ENCODE data around the gene ARID1A.

Gene ARID1A

GRCh38 chr1:26768755-26769154, 72.9 kb downstream of the ARID1A start:
- FAIRE-seq, result no peak

DNA sequence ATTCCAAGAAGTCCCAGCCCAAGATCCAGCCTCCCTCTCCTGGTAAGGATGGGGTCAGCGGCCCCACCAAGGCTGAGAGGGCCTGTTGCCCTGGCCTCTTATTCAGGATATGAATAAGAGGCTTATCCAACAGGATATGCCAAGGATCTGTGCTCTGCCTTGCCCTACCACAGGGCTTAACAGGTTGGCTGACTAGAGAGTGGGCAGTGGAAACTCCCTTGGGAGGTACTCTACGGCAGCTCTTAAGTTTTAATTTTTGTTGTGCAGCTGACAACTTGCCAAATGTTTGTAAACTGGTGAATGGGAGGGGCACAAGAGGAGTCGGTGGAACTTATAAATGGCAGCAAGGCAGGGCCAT, 75.4 kb downstream of the ARID1A start:
- no peak for FAIRE-seq

- FAIRE-seq, result no peak
Observed at GRCh38 chr1:26771643-26772321, 76.0 kb downstream of the ARID1A start.

- no peak for FAIRE-seq
Observed at GRCh38 chr1:26772687-26773086, 76.9 kb downstream of the ARID1A start.

DNA sequence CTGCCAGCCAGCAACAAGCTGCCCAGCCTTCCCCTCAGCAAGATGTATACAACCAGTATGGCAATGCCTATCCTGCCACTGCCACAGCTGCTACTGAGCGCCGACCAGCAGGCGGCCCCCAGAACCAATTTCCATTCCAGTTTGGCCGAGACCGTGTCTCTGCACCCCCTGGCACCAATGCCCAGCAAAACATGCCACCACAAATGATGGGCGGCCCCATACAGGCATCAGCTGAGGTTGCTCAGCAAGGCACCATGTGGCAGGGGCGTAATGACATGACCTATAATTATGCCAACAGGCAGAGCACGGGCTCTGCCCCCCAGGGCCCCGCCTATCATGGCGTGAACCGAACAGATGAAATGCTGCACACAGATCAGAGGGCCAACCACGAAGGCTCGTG, 78.6 kb downstream of the ARID1A start:
- FAIRE-seq, result no peak

DNA sequence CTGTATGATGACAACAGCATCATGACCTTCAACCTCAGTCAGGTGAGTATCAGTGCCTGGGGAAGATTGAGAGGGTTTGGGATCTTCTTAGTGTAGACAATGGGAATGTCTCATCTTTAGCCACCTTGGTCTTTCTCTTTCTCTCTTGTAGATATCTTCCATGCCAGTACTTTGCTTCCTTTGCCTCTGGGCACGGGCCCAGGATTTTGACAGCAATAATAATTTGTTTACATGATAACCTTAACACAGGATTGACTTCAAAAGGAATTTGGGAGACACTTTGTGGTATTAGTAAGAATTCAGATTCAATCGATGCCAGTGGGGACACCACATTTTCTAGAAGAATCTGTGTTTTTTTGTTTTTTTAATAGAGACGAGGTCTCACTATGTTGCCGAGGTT, 79.9 kb downstream of the ARID1A start:
- FAIRE-seq, result no peak

DNA sequence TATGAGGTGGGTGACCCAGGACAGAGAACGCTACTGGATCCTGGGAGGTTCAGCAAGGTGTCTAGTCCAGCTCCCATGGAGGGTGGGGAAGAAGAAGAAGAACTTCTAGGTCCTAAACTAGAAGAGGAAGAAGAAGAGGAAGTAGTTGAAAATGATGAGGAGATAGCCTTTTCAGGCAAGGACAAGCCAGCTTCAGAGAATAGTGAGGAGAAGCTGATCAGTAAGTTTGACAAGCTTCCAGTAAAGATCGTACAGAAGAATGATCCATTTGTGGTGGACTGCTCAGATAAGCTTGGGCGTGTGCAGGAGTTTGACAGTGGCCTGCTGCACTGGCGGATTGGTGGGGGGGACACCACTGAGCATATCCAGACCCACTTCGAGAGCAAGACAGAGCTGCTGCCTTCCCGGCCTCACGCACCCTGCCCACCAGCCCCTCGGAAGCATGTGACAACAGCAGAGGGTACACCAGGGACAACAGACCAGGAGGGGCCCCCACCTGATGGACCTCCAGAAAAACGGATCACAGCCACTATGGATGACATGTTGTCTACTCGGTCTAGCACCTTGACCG, 83.4 kb downstream of the ARID1A start:
- no peak for FAIRE-seq

DNA sequence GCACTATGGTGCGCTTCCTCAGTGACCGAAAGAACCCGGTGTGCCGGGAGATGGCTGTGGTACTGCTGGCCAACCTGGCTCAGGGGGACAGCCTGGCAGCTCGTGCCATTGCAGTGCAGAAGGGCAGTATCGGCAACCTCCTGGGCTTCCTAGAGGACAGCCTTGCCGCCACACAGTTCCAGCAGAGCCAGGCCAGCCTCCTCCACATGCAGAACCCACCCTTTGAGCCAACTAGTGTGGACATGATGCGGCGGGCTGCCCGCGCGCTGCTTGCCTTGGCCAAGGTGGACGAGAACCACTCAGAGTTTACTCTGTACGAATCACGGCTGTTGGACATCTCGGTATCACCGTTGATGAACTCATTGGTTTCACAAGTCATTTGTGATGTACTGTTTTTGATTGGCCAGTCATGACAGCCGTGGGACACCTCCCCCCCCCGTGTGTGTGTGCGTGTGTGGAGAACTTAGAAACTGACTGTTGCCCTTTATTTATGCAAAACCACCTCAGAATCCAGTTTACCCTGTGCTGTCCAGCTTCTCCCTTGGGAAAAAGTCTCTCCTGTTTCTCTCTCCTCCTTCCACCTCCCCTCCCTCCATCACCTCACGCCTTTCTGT, 84.6 kb downstream of the ARID1A start:
- FAIRE-seq, result no peak

GRCh38 chr1:26781206-26781825, 85.5 kb downstream of the ARID1A start:
- no peak for FAIRE-seq

- no peak for FAIRE-seq
Observed at GRCh38 chr1:26782521-26783212, 86.9 kb downstream of the ARID1A start.

GRCh38 chr1:26783646-26784022, 87.8 kb downstream of the ARID1A start:
- FAIRE-seq, result no peak

GRCh38 chr1:26784023-26784871, 88.4 kb downstream of the ARID1A start:
- FAIRE-seq, result no peak

DNA sequence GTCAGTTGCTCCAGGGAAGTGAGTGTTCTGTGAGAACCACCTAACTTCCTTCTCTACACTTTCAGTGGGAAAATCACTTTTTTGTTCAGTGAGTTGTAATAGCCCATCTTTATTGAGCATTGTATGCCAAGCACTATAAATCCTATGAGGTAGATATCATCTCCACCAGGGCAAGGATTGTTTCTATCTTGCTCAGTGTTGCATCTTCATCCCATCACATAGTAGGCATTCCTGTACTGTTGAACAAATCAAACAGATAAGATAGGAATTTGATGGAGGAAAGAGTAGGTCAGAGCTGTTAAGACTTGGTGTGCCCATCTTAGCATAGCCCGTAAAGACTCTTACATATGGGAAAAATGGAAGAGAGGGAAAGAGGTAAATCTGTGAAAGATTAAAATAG, 89.1 kb downstream of the ARID1A start:
- no peak for FAIRE-seq

GRCh38 chr1:26785611-26786436, 90.0 kb downstream of the ARID1A start:
- FAIRE-seq, result no peak

DNA sequence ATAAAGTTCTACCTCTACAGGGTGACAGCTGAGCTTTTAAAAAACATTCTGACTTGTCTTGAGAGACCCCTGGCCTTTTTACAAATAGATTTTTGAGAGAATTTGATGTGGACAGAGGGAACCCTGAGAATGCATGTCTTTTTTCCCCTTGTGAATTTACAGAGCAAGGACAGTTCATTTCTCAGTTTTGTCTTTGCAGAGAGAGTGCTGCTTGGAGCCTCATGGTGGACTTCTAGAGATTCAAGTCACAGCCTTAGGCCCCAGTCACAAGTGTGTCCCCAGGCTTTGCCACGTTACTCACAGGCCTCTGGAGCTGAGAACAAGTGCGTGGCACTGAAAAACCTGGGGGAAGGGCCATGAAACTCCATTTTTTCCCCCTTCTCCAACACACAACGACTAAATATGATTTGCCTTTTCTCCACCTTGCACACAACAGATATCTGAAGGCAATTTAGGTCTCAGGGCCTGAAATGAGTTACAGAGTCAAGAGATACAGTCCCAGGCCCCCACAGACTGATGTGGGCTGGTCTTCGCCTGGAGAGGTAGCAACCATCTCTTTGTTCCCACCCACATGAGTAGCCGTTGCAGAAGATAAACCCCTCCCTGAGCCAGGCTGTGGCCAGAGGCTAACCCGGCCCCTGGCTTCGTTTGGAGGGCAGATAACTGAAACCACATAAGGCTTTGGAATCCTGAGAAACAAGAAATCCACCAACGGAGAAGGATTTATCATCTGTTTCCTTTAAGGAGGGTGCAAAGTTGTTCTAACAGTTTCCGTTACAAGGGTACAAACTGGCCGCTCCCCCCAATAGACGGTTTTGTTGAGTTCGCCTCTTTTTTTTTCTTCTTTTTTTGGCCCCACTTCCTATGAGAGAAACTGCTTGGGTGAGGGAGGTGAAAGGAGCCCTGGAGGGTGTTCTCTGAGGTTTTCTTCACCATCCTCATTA, 90.9 kb downstream of the ARID1A start:
- FAIRE-seq, result peak; percentile 92

GRCh38 chr1:26787381-26787705, 91.5 kb downstream of the ARID1A start:
- FAIRE-seq, result no peak

DNA sequence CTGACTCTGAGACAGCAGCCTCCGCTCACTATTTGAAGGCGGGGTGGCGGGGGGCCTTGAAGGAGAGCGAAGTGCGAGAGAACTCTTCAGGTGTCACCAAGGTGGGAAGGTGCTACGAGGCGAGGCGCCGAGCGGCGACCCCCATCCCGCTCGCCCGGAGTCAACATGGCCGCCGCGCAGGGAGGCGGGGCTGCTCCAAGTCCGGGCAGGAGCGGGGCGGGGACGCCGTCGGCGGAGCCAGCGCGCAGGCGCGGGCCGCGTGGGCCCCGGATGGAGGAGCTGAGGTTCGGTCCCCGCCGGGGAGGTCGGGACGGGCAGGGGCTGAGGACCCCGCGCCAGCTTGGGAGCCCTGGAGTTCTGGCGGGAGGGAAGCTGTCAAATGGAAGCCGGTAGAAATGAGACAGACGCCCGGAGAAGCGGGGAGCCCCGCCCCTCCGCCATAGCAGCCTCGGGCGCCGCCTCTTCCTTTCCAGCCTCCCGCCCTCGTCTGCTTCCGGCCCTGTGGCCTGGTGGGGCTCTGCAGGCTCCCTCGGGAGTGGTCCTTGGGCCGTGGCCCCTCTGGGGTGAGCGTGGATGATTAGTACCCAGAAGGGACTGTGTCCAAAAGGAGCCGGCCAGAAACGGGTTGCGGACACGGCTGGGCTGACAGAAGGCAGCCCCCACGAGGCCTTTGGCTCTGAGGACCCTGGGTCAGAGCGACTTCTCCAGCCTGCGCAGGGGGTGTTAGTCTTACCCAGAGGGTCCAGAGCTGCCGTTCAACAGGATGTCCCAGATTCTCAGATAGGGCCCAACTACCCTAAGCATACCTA, 92.1 kb downstream of the ARID1A start, which contains the start of gene PIGV:
Gene PIGV, plus strand, starts transcription at position 245 of the 809 bp plus-strand sequence. CDS start 2,866 bp downstream, outside the sequence.
- no peak for FAIRE-seq

GRCh38 chr1:26788515-26788785, 92.6 kb downstream of the ARID1A start:
- FAIRE-seq, result no peak

GRCh38 chr1:26788836-26789611, 93.2 kb downstream of the ARID1A start:
- FAIRE-seq, result peak; percentile 71
